LNCAP (cell line): ENCODE results near the gene XCL1.

Experiments used
- CTCF ChIP-seq: fragments of 450-650 bp; IDR thresholded peaks from 2 replicates; pipeline ENCODE4 v1.5.1; 2017; ENCODE audit warnings: mild to moderate bottlenecking

Gene XCL1

GRCh38 chr1:168561989-168562388 lies 14.4 kb upstream of the XCL1 start:
- TF ChIP-seq CTCF: no peak

GRCh38 chr1:168565825-168566224 lies 10.6 kb upstream of the XCL1 start:
- TF ChIP-seq CTCF: no peak

- no peak for TF ChIP-seq CTCF
Measured at GRCh38 chr1:168567007-168567406, 9.4 kb upstream of the XCL1 start.

- TF ChIP-seq CTCF: no peak
Measured at GRCh38 chr1:168567568-168567967, 8.8 kb upstream of the XCL1 start.

- no peak for TF ChIP-seq CTCF
Measured at GRCh38 chr1:168568346-168568745, 8.1 kb upstream of the XCL1 start.

- no peak for TF ChIP-seq CTCF
Measured at GRCh38 chr1:168570652-168571051, 5.8 kb upstream of the XCL1 start.

- TF ChIP-seq CTCF: no peak
Measured at GRCh38 chr1:168572633-168573032, 3.8 kb upstream of the XCL1 start.

GRCh38 chr1:168581817-168582572 lies 5.6 kb downstream of the XCL1 start:
- TF ChIP-seq CTCF: no peak
